Measurements from ENCODE around the gene CNTF. TPM values are rescaled to one million over a fixed set of nuclear protein-coding genes. Genes with fewer than 3 reads are reported as not detected.

Gene CNTF
- total and polyA plus RNA-seq, 2 of the 4 experiments (the other 2 are of a cell fraction) = 1.2 to 2.3 TPM

- no peak for TF ChIP-seq RAD21 (IDR thresholded peaks at IDR 0.05; ENCODE audit: low read length)
- TF ChIP-seq POLR2A (IDR thresholded peaks at IDR 0.05; ENCODE audit: low read depth, low read length) = no peak
- no peak for TF ChIP-seq NFE2L2 (IDR thresholded peaks at IDR 0.05; ENCODE audit: low read depth, low read length)
- TF ChIP-seq MAZ (IDR thresholded peaks at IDR 0.05; ENCODE audit: borderline replicate concordance, low read depth, low read length) = no peak
- TF ChIP-seq SMC3 (IDR thresholded peaks at IDR 0.05; ENCODE audit: low read depth, low read length) = no peak
- TF ChIP-seq BHLHE40 (IDR thresholded peaks at IDR 0.05; ENCODE audit: low read depth, low read length) = no peak
- no peak for TF ChIP-seq RCOR1 (IDR thresholded peaks at IDR 0.05; ENCODE audit: insufficient replicate concordance, low read length)
- no peak for TF ChIP-seq USF2 (IDR thresholded peaks at IDR 0.05; ENCODE audit: low read depth, low read length)
- no peak overlapping the region for H4K91ac ChIP-seq (ENCODE audit: insufficient read depth, low read depth, low read length)
- no peak overlapping the region for H3K14ac ChIP-seq (replicated peaks; ENCODE audit: low read depth, low read length)
- no peak overlapping the region for H3K4me2 ChIP-seq (ENCODE audit: low read depth, low read length)
- no peak overlapping the region for H2AK9ac ChIP-seq (replicated peaks; ENCODE audit: low read depth, low read length, poor library complexity)
- H2BK20ac ChIP-seq (ENCODE audit: low read depth, low read length) = no peak overlapping the region
- no peak overlapping the region for H3K4me3 ChIP-seq (ENCODE audit: insufficient read depth, low read depth, low read length)
- no peak overlapping the region for H2AK5ac ChIP-seq (ENCODE audit: low read depth, low read length)
- peaks cover 4% of the 10 kb centered on the region; the same call in 1 of the 2 replicates for H3K27me3 ChIP-seq (ENCODE audit: control insufficient read depth, insufficient read depth, low read length)
- H3K18ac ChIP-seq (ENCODE audit: low read depth, low read length) = no peak overlapping the region
- H2BK120ac ChIP-seq (ENCODE audit: low read depth, low read length) = no peak overlapping the region
- no peaks in the 10 kb centered on the region for H3K4me1 ChIP-seq (ENCODE audit: control insufficient read depth, insufficient read depth, low read length)
- in situ Hi-C loops (cut with MboI; ENCODE audit: low sequenced_read_pairs) (loop anchor here (10.0 kb wide), 1 partner anchor 265 kb away; no protein-coding TSS in a partner anchor), dilution Hi-C loops (cut with HindIII; ENCODE audit: low sequenced_read_pairs, unreplicated experiment) (no loop called here), intact Hi-C loops (cut with micrococcal nuclease) (no loop called here)
- ChIA-PET CTCF (interaction anchor here (0.7 to 2.7 kb wide), 3 partner anchors 10 to 15 kb away, joined by 3 to 11 read pairs (median 4); no protein-coding TSS in a partner anchor), POLR2A (ENCODE audit: unreplicated experiment) (no interaction called here)
- H3K9me3 ChIP-seq (ENCODE audit: control insufficient read depth, insufficient read depth, low read length) = no peaks in the 10 kb centered on the region
- no peaks in the 10 kb centered on the region for H3K36me3 ChIP-seq (ENCODE audit: control insufficient read depth, insufficient read depth, low read length)
- no peak overlapping the region for H3K9ac ChIP-seq (ENCODE audit: low read depth, low read length)
- H3K27ac ChIP-seq (ENCODE audit: insufficient read depth, low read length) = no peak overlapping the region
- DNase-seq (no peak), ATAC-seq (ENCODE audit: low read depth) (no peak)
- no peak overlapping the region for H3K4ac ChIP-seq (ENCODE audit: low read depth, low read length)
- no TSS peak for BruUV-seq (replicated peaks)
- no peak overlapping the region for H3K56ac ChIP-seq (ENCODE audit: extremely low read depth, insufficient read depth, low read length)
- H4K20me1 ChIP-seq (ENCODE audit: insufficient read depth, low read length) = no peaks in the 10 kb centered on the region
- no peak overlapping the region for H4K5ac ChIP-seq (ENCODE audit: low read depth, low read length)
- H3K23ac ChIP-seq (ENCODE audit: low read depth, low read length) = no peak overlapping the region
- H4K8ac ChIP-seq (ENCODE audit: low read depth in 2 of 2, low read length in 2 of 2) = no peak overlapping the region
- WGBS, 2 experiments (ENCODE audit: extremely low coverage in 2 of 2, insufficient read length in 1 of 2) = no CpG with 5 or more reads among the region's 2 CpGs
- H2BK15ac ChIP-seq (ENCODE audit: low read depth, low read length) = no peak overlapping the region
- no peak overlapping the region for H2AFZ ChIP-seq (replicated peaks; ENCODE audit: low read length, poor library complexity)
- no peak overlapping the region for H2BK5ac ChIP-seq (ENCODE audit: low read depth, low read length, poor library complexity, severe bottlenecking)
- peaks cover 6% of the 10 kb centered on the region; the same call in 1 of the 2 replicates for H3K9me1 ChIP-seq (ENCODE audit: insufficient read depth, low read length)
- H3K79me1 ChIP-seq (ENCODE audit: low read depth in 1 of 2, low read length in 2 of 2) = no peaks in the 10 kb centered on the region
Observed at GRCh38 chr11:58639669-58640068, 17.2 kb downstream of the CNTF start.
